GM12892 (cell line): Measurements from ENCODE around the gene CNTN5.
A peak's percentile ranks its signal among the peaks of the same experiment; 100 is the strongest.

Experiments
- DNase-seq: peaks from one replicate; pipeline ENCODE4 v3.0.0; 2011; ENCODE audit not compliant: insufficient read length
- FAIRE-seq: peaks from 2 replicates; lab custom pipeline; 2011; peaks lifted over from hg19 to GRCh38; lab: Jason Lieb, UNC
- POLR2A ChIP-seq: IDR thresholded peaks from 2 replicates; pipeline ENCODE4 v1.6.1; 2011; ENCODE audit warnings: low read depth, low read length, control low read depth
- POLR2AphosphoS5 ChIP-seq: IDR thresholded peaks from 2 replicates; pipeline ENCODE4 v1.6.1; 2011; ENCODE audit warnings: low read depth, low read length, control low read depth
- TAF1 ChIP-seq: IDR thresholded peaks from 2 replicates; pipeline ENCODE4 v1.6.1; 2011; ENCODE audit warnings: low read depth, mild to moderate bottlenecking, control low read depth, low read length, borderline replicate concordance

The CNTN5 gene

GRCh38 chr11:100188137-100188783 is 1167.5 kb downstream of the CNTN5 start:
- no peak for DNase-seq
- TF ChIP-seq POLR2AphosphoS5 (no peak), TAF1 (no peak), POLR2A (no peak)
- FAIRE-seq, result peak; percentile 9

DNA sequence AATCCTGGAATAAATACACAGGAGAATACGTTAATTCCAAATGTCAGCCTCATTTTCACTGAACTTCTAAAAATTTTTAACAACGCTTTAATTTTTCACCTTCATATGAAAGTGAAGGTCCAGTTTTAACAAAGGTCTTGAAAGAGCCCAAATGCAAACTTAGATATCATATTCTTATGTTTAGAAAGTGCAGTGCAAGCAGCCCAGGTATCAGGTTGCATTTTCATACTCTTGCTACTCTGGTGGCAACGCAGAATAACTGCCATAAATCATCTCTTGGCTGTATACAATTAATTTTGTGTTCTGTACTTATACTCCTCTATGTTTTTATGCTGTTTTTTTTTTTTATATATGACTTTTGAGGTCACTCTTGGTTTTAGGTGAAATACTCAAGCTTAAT is 1169.6 kb downstream of the CNTN5 start:
- no peak for DNase-seq

GRCh38 chr11:100192181-100192580 is 1171.4 kb downstream of the CNTN5 start:
- DNase-seq (no peak), FAIRE-seq (no peak)
- no peak for TF ChIP-seq POLR2A
- TF ChIP-seq POLR2AphosphoS5, result no peak
- no peak for TF ChIP-seq TAF1

More for the DNA sequence above, 1169.6 kb downstream of the CNTN5 start:
- TF ChIP-seq POLR2AphosphoS5 (no peak), TAF1 (no peak), POLR2A (no peak)
- FAIRE-seq, result no peak

- no peak for DNase-seq
- no peak for TF ChIP-seq TAF1
- no peak for TF ChIP-seq POLR2A
- TF ChIP-seq POLR2AphosphoS5, result no peak
- FAIRE-seq, result no peak
These were observed 1183.0 kb downstream of the CNTN5 start for GRCh38 chr11:100203789-100204188.

- DNase-seq (no peak), FAIRE-seq (no peak)
- no peak for TF ChIP-seq TAF1
These were observed 1185.2 kb downstream of the CNTN5 start for GRCh38 chr11:100205926-100206325.

GRCh38 chr11:100208207-100208606 is 1187.5 kb downstream of the CNTN5 start:
- FAIRE-seq (no peak), DNase-seq (no peak)
- TF ChIP-seq POLR2A (no peak), POLR2AphosphoS5 (no peak), TAF1 (no peak)

- no peak for DNase-seq
- TF ChIP-seq POLR2AphosphoS5 (no peak), POLR2A (no peak), TAF1 (no peak)
- FAIRE-seq, result no peak
These were observed 1194.0 kb downstream of the CNTN5 start for GRCh38 chr11:100214791-100215190.

- TF ChIP-seq POLR2AphosphoS5 (no peak), POLR2A (no peak), TAF1 (no peak)
- DNase-seq, result no peak
- FAIRE-seq, result no peak
These were observed 1200.1 kb downstream of the CNTN5 start for GRCh38 chr11:100220801-100221200.

DNA sequence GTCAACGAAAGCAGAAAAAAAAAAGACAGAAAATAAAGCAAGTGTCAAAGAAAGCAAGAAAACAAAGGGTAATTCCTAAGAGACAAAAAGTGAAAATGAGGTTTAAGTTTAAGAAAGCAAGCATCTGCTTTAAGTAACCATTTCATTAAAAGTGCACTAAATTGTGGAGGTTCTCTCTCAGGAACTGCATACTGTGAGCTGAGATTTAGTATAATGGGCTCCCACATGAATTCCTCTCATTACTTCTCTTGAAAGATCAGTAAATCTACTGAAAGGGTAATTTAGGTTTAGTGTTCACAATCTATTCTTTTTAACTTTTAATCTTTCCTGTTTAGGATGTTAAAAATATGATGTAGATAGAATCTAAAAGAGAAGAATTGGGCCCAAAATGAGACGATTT is 1201.0 kb downstream of the CNTN5 start:
- TF ChIP-seq POLR2A (no peak), POLR2AphosphoS5 (no peak)
- FAIRE-seq, result no peak
- no peak for DNase-seq

- TF ChIP-seq POLR2AphosphoS5 (no peak), TAF1 (no peak), POLR2A (no peak)
- FAIRE-seq, result no peak
- DNase-seq, result no peak
These were observed 1203.8 kb downstream of the CNTN5 start for GRCh38 chr11:100224541-100225034.

DNA sequence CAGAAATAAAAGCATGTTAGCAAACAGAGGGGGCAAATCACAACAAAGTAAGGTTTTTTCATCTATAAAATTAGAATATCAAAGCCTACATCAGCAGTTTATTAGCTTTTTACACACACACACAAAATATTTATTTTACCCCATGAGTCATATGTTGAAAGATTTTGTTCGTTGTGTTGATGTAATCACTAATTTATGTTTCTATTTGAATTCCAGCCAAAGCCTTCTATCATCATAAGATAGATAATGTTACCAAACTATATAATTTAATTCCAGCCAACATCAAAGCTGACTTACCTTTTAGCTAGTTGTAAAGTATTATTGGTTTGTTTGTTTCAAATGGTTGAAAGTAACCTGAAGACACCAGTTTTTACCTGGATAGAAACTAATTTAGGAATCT is 1208.3 kb downstream of the CNTN5 start:
- no peak for DNase-seq
- TF ChIP-seq TAF1, result no peak
- no peak for TF ChIP-seq POLR2A
- FAIRE-seq, result no peak

- DNase-seq, result no peak
- FAIRE-seq, result no peak
- TF ChIP-seq POLR2A, result no peak
- no peak for TF ChIP-seq TAF1
- no peak for TF ChIP-seq POLR2AphosphoS5
These were observed 1211.3 kb downstream of the CNTN5 start for GRCh38 chr11:100232006-100232405.

GRCh38 chr11:100235085-100235484 is 1214.3 kb downstream of the CNTN5 start:
- no peak for FAIRE-seq
- TF ChIP-seq POLR2AphosphoS5 (no peak), POLR2A (no peak), TAF1 (no peak)
- no peak for DNase-seq
